Testis (tissue), 3 donors: Measurements from ENCODE around the gene TNRC6C. TPM values are rescaled to one million over a fixed set of nuclear protein-coding genes. Genes with fewer than 3 reads are reported as not detected.
"Not testable (repeated sequence)": the region's sequence is repeated elsewhere in the genome, so short reads cannot be mapped to it uniquely, and the experiment has no call there.

Source experiments
- DNase-seq: peaks from one replicate; pipeline ENCODE4 v3.0.0-alpha.2; 2019
- H3K27ac ChIP-seq, 2 donors: fragments of 200-600 bp; sonication (generic); one replicate each; pipeline ENCODE4 v1.5.1; 2019
- H3K27me3 ChIP-seq: fragments of 200-600 bp; sonication (generic); one replicate; pipeline ENCODE4 v1.5.1; 2019
- H3K36me3 ChIP-seq: fragments of 200-600 bp; sonication (generic); one replicate; pipeline ENCODE4 v1.5.1; 2017; ENCODE audit warnings: low read depth; ENCODE audit errors: missing control alignments
- H3K4me1 ChIP-seq: fragments of 200-600 bp; sonication (generic); one replicate; pipeline ENCODE4 v1.5.1; 2019
- H3K4me3 ChIP-seq, 2 donors: fragments of 200-600 bp; sonication (generic); one replicate each; pipeline ENCODE4 v1.5.1; 2017 to 2019
- H3K9me3 ChIP-seq: fragments of 200-600 bp; sonication (generic); one replicate; pipeline ENCODE4 v1.5.1; 2017
- CTCF ChIP-seq, 3 experiments: fragments of 450-650 bp in 2 of 3; fragments of 200-600 bp in 1 of 3; sonication (generic) in 1 of 3; IDR thresholded peaks; one replicate each; pipeline ENCODE4 v1.5.1; 2016 to 2019; ENCODE audit warnings: antibody characterized with exemption in 3 of 3, mild to moderate bottlenecking in 2 of 3, moderate library complexity in 1 of 3
- POLR2A ChIP-seq: fragments of 450-650 bp; IDR thresholded peaks from one replicate; pipeline ENCODE4 v1.6.1; 2017; ENCODE audit warnings: antibody characterized with exemption, mild to moderate bottlenecking, moderate library complexity
- WGBS, 2 donors: methylation state at CpG; one replicate each; pipeline ENCODE4 v1.1.5; 2018; 5-methylcytosine and 5-hydroxymethylcytosine counted together
- intact Hi-C: fragments of 100-400 bp; cut with DNase I; formaldehyde crosslinking; loops from one replicate; pipeline ENCODE4 v1.15.1; 2023; ENCODE audit warnings: low total_unique reads
- polyA plus RNA-seq: library from polyadenylated mRNA; stranded (reverse); fragments of 350-450 nt; fragmentation: Illumina TruSeq; extraction: RNeasy Lipid Tissue Mini Kit (QIAGEN cat#74804); gene quantifications from one replicate; pipeline ENCODE4 v1.2.3, GENCODE V29; 2014; ENCODE audit warnings: low read depth, low replicate concordance; ENCODE audit not compliant: insufficient read depth
- total RNA-seq, 2 donors: library from RNA; depleted of rRNA; stranded (reverse); fragments of >200 nt; gene quantifications; one replicate each; pipeline ENCODE4 v1.2.3, GENCODE V29; 2016

TNRC6C gene
- total and polyA plus RNA-seq, 3 donors from 2014 or later: 26.2 to 35.6 (median 27.4) TPM

GRCh38 chr17:77930780-77931768 is 27.4 kb upstream of the TNRC6C start:
- H3K9me3 ChIP-seq: no peaks in the 10 kb centered on the region
- no peak for TF ChIP-seq POLR2A
- DNase-seq: no peak
- WGBS, 2 donors: 62 to 65% methylated on average over 22 to 24 of the region's 24 CpGs
- no peaks in the 10 kb centered on the region for H3K27me3 ChIP-seq
- no peaks in the 10 kb centered on the region for H3K4me1 ChIP-seq
- H3K36me3 ChIP-seq: no peaks in the 10 kb centered on the region
- intact Hi-C loops: no loop called here
- no peak overlapping the region for H3K27ac ChIP-seq
- no peak overlapping the region for H3K4me3 ChIP-seq

- no peaks in the 10 kb centered on the region for H3K27me3 ChIP-seq
Measured at GRCh38 chr17:77933777-77934398, 24.6 kb upstream of the TNRC6C start.

GRCh38 chr17:77935121-77935571 is 23.4 kb upstream of the TNRC6C start:
- whole genome bisulfite sequencing, 2 donors: 73 to 77% methylated on average over 11 of the region's 11 CpGs
- intact Hi-C loops: no loop called here

More at GRCh38 chr17:77933777-77934398, 24.6 kb upstream of the TNRC6C start:
- DNase-seq: no peak
- intact Hi-C loops: no loop called here
- Histone ChIP-seq H3K4me1 (no peaks in the 10 kb centered on the region), H3K36me3 (no peaks in the 10 kb centered on the region), H3K9me3 (no peaks in the 10 kb centered on the region), H3K27ac (no peak overlapping the region), H3K4me3 (no peak overlapping the region)
- TF ChIP-seq POLR2A (no peak), CTCF (IDR thresholded peaks at IDR 0.05) (no peak)
- 84 to 87% methylated on average over 6 of the region's 6 CpGs for WGBS, 2 donors

GRCh38 chr17:77935744-77936143 is 22.8 kb upstream of the TNRC6C start:
- WGBS, 2 donors: 53 to 65% methylated on average over 6 of the region's 6 CpGs
- intact Hi-C loops, DNase-seq, H3K4me1 ChIP-seq, H3K36me3 ChIP-seq, H3K27ac ChIP-seq, H3K9me3 ChIP-seq, H3K27me3 ChIP-seq, H3K4me3 ChIP-seq: not testable (repeated sequence)

More at GRCh38 chr17:77935121-77935571, 23.4 kb upstream of the TNRC6C start:
- Histone ChIP-seq H3K27me3 (no peaks in the 10 kb centered on the region), H3K27ac (no peak overlapping the region), H3K4me1 (no peaks in the 10 kb centered on the region), H3K4me3 (no peak overlapping the region), H3K36me3 (no peaks in the 10 kb centered on the region), H3K9me3 (no peaks in the 10 kb centered on the region)
- no peak for DNase-seq
- TF ChIP-seq CTCF (IDR thresholded peaks at IDR 0.05) (no peak), POLR2A (no peak)

- Histone ChIP-seq H3K4me3 (no peak overlapping the region), H3K27ac (no peak overlapping the region), H3K9me3 (no peaks in the 10 kb centered on the region), H3K36me3 (no peaks in the 10 kb centered on the region), H3K27me3 (no peaks in the 10 kb centered on the region), H3K4me1 (no peaks in the 10 kb centered on the region)
- no peak for TF ChIP-seq CTCF (IDR thresholded peaks at IDR 0.05)
- no peak for TF ChIP-seq POLR2A
- intact Hi-C loops: no loop called here
- WGBS, 2 donors: 90 to 95% methylated on average over 9 to 10 of the region's 10 CpGs
- no peak for DNase-seq
Measured at GRCh38 chr17:77936881-77937280, 21.6 kb upstream of the TNRC6C start.
